ENCODE measurements around the gene PCSK5.

GRCh38 chr9:76023715-76024195 is 133.3 kb downstream of the PCSK5 start:
- TF ChIP-seq, protein P1, sequence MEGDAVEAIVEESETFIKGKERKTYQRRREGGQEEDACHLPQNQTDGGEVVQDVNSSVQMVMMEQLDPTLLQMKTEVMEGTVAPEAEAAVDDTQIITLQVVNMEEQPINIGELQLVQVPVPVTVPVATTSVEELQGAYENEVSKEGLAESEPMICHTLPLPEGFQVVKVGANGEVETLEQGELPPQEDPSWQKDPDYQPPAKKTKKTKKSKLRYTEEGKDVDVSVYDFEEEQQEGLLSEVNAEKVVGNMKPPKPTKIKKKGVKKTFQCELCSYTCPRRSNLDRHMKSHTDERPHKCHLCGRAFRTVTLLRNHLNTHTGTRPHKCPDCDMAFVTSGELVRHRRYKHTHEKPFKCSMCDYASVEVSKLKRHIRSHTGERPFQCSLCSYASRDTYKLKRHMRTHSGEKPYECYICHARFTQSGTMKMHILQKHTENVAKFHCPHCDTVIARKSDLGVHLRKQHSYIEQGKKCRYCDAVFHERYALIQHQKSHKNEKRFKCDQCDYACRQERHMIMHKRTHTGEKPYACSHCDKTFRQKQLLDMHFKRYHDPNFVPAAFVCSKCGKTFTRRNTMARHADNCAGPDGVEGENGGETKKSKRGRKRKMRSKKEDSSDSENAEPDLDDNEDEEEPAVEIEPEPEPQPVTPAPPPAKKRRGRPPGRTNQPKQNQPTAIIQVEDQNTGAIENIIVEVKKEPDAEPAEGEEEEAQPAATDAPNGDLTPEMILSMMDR (IDR thresholded peaks at IDR 0.05; ENCODE audit: poor library complexity): no peak
- TF ChIP-seq EZH2 (IDR thresholded peaks at IDR 0.05; ENCODE audit: borderline replicate concordance) (no peak), EZH2phosphoT487 (IDR thresholded peaks at IDR 0.05; ENCODE audit: low read depth, severe bottlenecking, unreplicated experiment) (no peak)
